NCI-H82 (cell line): Measurements from ENCODE around the gene ADAMTSL1.

Source experiments
- DNase-seq: peaks from one replicate; lab custom pipeline; 2025; lab: John Stamatoyannopoulos, UW

Gene ADAMTSL1

DNA sequence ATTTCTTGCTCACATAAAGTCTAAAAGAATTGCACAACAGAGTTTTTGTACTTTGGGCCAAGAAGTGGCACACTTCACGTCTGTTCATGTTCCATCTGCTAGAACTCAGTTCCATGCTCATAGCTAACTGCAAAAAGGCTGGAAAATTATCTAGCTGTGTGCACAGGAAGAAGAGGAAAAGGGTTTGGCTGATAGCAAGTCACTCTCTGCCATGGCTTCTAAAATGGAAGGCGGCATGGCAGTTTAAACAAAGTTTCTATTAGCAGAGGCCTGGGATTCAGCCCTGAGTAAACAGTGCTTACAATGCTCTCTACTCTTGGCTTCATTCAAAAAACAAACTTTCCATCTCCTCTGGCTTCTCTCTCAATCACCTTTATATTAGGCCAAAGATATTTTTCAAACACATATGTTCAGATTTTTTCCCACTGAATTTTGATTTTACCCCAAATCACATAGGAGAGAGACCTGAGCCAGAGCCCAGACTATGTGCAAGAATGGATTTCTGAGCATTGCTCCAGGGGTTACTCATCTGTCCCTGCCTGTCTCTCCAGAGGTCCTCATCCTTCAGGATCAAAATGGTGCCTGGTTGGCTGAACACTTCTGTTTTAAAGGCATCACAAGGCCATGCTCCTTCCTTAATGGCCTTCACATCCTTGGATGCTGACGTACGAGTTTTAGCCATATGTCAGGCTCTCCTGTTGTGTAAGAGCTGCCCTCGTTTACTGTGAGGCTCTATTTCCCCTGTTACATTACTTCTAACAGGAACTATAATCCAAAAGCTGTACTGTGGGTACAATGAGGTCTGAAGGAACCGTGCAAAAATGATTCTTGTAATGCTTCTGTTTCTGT lies 332.5 kb downstream of the ADAMTSL1 start:
- DNase-seq, result no peak

DNA sequence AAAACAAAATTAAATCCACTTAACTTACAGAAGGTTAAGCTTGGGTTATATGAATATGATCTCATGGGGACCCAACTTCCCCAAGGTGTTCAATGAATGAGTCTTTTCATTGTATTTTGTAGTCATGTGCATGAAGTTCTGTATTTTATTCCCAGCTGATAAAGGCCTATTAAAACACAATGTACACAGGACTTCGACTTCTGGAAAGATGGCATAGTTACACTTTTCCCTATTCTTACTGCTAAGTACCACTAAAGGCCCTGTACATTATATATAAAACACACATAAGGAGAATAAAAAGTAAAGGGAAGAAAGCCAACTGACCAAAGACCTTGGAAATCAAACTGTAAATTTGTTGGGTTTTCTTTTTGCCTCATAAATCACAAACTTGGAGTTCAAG lies 336.6 kb downstream of the ADAMTSL1 start:
- no peak for DNase-seq

DNA sequence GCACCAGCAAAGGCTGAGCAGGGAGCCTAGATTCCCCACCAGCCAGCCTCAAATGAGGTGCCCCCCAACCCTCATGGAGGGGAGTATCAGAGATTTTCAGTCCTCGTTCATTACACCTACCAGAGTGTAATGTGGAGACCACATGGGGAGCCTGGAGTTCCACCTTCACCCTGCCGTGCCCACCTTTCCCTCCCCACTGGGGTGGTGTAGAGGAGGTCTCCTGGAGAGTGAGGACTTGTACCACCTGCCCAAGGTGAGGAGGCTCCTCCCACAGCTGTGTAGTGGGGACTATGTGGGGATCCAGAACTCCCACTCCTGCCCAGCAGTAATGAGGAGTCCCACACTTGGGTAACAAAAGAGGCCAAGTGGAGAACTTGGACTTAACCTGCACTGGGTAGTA lies 337.2 kb downstream of the ADAMTSL1 start:
- no peak for DNase-seq

DNA sequence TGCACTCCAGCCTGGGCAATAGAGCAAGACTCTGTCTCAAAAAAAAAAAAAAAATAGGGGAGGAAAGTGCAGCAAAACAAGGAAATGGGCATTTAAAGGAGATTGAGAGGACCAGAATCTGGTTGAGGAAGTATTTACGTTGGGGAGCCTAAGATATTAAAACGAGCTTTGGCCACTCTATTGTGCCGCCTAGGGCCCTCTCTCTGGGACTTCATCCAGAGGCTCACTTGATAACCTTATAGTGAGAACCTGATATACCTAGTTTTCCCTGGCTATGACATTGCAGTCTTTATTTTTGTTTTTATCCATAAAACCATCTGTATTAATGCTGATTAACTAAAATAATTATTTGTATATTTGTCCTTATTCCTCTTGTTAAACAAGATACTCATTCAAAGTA lies 345.5 kb downstream of the ADAMTSL1 start:
- DNase-seq, result no peak

DNA sequence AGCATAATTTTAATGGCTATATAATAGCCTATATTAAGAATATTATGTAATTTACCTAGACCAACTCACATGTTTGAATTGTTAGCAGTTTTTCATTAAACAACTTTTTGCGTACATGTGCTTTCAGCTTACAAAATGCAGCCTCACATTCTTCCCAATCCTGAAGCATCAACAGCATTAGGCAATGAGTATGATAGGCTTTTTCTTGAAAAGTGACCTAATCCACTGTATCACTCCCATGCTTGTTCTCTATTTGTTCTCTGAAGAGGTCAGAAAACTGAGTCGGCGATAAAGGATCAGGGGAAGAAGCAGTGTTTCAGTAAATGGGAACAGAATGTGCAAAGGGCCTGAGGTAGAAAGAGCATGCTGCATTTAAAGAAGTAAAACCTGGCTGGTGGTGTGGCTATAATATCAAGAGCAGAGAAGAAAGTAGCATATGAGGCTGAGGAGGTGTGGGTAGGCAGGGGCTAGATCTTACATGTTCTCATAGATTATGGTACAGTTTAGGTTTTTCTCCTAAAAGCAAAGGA lies 346.7 kb downstream of the ADAMTSL1 start:
- DNase-seq, result no peak

DNA sequence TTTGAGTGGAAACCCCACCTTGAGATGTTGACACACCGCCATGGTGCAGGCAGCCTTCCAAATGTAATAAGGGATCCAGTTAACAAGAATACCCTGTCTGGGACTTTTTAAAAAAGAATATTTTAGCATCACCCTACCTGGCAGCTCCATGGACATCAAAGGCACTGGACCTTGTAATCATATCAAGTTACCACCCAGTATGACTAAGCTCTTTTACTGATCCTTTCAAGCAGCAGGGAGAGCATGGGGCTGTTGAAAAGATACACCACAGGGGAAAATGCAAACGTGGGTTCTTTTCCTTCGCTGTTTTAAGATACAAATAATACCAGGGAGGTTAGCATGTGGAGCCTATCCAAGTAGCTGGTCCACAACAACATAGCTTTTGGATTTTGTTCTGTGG lies 347.8 kb downstream of the ADAMTSL1 start:
- peak; percentile 10 for DNase-seq

DNA sequence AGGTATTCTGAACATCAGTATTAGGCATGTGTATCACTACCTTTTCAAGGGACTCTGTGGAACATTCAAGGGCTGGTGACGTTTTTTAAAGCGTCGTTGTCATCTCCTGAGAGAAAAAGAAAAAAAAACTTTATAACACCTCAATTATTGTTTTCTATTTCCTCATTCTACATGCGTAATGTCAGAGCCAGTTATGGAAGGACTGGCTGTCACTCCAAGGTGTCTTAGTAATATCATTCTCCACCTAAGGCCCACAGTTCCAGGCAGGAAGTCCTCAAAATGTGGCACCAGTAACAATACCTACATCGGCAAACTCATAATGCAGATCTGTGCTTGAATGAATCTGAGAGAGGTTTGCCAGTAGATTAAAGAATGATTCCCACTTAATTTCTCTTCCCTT lies 348.9 kb downstream of the ADAMTSL1 start:
- no peak for DNase-seq

DNA sequence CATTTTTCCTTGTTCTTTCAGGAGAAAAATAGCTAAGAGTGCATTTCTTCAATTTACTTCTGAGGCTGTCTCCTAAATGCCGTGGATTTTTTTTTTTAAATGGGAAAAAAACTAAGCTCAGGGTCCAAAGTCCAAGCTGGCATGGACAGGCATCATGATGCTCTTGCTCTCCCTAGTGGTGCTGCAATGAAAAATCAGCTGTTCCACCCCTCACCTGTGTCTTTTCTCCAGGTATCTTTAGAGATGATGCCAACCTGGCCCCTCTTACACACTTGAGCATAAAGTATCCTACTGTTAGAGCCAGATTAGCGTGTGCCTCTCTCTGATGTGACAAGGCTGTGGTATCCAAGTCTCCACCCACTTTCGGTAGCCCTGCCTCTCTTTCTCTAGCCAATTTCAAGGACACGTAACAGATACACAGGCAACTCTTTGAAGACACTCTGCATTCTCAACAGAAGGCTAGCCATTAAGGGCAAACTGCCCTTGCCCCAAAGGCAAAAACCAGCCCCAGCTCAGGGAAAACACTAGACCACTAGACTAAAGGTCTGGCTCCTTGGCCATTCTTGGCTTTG lies 350.2 kb downstream of the ADAMTSL1 start:
- DNase-seq, result no peak

DNA sequence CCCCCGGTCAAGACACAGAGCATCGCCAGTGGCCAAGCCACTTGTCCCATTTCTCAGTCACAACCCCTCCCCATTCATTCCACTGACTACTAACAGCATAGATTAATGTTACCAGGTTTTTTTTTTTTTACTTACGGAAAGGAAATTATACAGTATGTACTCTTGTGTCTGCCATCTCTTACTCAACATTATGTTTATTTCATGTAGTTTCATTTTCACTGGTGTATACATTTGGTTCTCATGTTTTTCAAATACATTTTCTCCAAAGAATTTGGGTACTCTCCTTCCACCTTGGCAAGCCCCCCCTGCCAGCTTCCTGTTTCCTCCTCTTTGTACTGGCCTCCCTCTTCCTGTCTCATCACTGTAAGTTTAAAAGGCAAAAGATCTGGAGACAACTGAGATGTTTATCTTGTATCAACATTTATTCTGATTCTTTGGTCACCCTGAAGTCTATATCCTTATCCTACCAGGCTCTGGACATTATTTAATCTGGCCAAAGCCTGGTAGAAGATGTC lies 351.8 kb downstream of the ADAMTSL1 start:
- no peak for DNase-seq

DNA sequence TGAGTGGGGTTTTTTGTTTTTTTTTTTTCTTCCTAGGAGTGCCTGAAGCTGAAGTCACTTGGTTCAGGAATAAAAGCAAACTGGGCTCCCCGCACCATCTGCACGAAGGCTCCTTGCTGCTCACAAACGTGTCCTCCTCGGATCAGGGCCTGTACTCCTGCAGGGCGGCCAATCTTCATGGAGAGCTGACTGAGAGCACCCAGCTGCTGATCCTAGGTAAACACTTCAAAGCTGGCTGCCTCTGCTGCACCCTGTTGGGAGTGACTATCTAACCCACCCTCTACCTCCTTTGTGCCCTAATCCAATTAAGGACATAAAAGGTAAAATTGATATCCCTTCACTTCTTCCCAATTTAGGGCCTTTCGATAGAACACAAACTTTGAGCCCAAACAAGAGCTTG lies 352.3 kb downstream of the ADAMTSL1 start:
- peak; percentile 70 for DNase-seq

DNA sequence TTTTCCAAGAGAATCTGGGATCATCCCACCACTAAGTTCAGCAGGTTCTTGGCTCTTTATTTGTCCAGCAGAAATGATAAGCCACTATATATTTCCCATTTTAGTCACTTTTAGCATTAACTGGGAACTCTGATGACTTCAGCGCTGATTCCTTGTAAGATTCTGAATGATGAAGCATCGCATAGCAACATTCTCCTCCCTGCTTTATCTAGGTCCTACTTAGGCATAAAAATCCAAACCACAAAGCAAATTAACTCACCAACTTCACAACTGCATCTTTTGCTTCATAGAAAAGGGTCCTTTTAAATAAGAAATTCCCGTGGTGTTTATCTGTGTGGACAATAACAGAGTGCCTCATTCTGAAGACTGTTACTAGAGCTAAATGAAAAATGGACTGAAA lies 355.1 kb downstream of the ADAMTSL1 start:
- DNase-seq, result no peak

DNA sequence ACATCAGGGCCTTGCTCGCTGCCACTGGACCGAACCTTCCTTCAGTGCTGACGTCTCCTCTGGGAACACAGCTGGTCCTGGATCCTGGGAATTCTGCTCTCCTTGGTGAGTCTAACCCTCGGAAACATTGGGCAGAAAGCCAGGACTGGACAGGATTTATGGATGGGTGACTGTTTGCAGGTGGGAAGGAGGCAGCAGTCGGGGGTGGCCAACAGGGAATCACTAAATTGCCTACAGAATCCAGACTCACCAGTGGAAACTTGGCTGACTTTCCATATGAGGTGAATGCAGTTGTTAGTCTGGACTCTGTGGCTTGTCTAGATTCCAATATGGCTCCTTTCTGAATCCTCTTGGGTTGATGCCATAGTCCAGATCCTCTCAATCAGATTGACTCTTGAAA lies 355.9 kb downstream of the ADAMTSL1 start:
- DNase-seq, result no peak

DNA sequence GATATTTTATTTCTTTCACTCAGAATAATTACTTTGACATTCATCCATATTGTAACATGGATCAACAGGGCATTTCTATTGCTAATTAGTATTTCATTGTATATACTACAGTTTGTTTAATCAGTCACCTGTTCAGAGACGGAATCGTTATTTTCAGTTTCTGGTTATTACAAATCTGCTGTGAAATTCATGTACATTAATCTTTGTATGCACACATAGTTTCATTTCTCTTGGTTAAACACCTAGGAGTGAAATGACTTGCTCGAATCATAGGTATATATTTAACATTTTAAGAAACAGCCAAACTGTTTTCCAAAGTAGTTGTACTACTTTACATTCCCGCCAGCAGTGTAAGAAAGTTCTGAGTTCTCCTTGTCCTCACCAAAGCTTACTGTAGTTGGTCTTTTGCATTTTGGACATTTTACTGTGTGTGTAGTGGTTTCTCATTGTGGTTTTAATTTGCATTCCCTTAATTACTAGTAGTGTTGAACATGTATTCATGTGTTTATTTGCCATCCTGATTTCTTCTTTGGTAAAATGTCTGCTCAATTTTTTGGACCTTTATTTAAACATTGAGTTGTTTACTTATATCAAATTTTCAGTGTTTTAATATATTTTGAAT lies 360.9 kb downstream of the ADAMTSL1 start:
- DNase-seq, result no peak

DNA sequence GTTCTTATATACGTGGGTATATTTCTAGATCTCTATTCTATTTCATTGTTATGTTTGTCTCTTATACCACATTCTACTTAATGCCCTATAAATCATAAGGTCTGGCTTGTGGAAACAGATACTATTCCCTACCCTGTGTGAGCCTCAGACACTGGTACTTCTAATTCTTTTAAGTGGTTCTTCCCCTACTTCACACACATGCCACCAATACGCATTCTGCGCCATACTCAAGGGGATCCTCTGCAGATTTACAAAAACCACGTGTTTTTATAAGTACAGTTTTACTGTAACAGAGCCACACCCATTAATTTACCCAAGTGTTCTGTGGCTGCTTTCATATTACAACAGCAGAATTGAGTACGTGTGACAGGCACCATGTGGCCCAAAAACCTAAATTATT lies 363.4 kb downstream of the ADAMTSL1 start:
- DNase-seq, result no peak

DNA sequence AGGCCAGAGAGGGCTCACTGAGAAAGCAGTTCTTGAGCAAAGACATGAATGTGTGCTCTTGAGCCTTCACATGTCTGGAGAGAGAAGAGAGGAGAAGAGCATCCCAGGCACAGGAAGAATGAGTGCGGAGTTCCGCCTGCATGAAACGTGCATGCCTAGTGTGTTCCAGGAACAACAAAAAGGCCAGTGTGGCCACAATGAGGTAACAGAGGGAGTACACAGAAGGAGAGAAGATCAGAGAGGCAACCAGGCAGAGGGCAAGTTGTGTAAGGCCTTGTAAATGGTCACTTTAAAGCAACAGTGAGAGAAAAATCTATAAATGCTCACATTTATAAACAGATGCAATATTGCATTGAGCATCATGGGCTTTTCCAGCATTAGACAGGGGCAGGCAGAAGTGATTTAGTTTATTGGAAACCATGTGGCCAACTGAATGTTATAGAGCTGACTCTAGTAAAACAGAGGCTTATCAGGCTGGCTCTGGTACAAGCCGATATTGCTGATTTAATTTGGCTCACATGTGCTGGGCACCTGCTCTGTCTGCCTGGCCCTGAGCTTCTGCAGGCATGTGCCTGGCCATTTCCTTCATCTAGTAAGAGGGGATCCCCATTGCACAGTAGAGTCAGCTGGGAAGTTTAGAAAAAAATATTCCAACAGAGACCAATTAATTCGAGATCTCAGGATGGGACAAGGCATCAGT lies 373.8 kb downstream of the ADAMTSL1 start:
- DNase-seq, result peak; percentile 53

DNA sequence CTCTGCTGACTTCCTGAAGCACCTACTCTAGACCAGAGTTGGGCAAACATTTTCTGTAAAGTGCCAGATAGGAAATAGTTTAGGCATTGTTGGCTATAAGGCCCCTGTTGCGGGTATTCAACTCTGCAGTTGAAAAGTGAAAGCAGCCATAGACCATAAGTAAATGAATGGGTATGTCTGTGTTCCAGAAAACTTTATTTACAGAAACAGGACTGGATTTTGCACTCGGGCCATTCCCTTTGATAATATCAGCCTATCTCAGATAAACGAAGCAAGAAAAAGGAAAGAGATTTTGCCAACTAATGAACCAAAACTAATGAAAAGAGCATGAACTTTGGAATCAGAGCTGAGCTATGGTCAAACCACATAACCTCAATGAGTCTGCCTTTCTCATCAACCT lies 374.7 kb downstream of the ADAMTSL1 start:
- no peak for DNase-seq

DNA sequence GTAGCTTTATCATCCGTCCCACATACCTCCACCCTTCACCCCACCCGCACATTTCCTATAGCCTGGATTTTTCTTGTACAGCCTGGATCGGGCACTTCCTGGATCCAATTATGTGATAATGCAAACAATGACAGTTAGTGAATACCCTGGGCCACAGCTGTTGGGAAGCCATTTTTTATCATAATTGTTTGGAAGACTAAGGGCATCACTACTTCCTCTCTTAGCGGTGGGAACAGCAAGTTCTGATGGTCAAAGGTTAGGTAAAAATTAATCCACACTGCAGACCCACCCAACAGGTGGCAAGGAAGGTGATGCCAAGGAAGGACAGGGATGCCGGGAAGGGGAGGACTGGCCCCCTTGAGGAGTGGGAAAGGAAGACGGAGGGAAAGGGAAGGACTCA lies 375.3 kb downstream of the ADAMTSL1 start:
- DNase-seq, result peak; percentile 71

DNA sequence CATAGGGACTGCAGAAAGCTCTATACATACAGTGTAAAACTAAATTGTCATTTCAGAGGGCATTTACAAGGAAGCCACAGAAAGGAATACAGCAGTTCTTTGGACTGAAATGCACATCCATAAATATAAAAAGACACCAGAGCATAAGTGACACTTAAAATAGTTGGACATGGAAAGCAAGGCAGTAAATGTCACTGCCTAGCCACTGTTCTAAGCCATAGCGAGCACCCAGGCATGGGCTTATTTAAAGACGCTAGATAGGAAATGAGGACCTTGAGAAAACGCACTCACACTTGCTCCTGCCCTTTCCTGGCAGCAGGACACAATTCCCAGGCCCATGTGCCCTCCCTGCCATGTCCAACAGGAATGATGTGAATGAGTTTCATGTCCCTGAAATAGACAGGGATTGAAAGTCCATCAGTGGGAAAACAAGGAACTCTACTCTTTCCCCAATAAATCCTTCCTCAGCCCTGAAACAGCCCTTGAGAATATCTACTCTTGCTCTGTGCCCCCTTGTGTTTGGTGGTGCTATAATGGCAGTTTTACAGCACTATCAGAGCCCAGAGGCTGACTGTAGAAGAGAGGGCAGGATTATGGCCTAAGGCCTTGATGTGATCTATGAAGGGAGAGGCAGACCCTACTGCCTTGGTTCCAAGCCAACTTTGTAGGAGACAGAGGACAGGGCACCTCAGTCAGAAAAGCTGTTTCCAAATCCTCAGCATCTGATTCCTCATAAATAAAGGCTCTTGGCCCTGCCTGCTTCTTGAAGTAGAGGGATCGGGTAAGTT lies 376.1 kb downstream of the ADAMTSL1 start:
- peak; percentile 22 for DNase-seq

DNA sequence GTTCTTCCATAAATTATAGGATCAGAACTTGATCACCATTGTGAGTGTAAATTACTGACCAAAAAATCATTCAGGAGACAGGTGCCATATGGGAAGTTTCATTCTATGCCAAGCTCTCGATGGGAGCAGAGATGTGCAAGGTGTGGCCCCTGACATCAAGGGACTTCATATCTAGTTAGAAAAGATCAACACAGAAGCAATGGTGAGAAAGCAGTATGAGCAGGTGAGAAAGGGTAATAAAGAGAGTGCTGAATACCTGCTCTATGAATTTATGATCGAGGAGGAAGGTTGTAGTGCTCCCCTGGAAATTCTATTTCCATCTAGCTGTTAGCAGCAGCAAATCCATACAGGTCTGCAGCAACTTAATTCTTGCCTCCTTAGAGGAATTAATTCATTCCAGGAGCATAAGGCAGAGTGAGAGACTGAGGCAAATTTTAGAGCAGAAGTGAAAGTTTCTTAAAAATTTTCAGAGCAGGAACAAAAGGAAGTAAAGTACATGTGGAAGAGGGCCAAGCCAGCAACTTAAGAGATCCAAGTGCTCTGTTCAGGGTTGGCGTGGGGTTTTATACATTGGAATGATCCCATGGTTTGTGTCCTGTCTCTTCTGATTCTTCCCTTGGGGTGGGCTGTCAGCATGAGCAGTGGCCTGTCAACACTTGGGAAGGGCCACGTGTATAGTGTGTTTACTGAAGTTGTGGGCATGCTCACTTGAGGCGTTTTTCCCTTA lies 377.3 kb downstream of the ADAMTSL1 start:
- no peak for DNase-seq

DNA sequence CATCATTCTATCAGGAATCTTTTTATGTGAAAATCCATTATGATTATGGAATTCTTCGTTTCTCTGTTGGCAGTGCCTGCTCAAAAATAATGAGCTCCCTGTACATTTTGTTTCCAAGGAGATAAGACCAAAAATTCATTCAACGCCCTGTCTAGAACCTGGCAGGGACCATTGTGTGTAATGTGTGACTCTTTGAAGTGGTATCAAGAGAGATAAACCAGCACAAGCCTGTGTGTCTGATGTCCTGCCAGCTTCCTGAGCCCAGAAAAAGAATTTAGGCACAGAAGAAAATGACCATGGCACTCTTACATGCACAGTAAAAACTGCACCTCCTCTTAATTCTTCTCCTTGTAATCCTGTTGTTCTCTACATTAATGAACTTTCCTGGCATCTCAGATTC lies 381.7 kb downstream of the ADAMTSL1 start:
- DNase-seq, result no peak

DNA sequence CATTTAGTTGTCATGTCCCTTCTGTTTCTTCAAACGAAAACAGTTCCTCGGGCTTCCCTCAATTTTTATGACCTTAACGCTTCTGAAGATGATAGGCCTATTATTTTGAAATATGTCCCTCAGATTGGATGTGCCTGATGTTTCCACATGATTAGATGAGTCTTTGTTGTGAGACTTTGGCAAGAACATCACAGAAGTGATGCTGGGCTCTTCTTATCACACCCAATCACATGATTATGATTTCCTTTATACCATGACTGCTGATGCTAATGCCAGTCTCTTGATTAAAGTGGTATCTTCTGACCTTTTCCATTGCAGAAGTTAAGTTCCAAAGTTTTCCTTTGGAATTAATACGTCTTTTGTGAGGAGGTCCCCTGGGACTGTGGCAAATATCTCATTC lies 383.4 kb downstream of the ADAMTSL1 start:
- no peak for DNase-seq
